Muscle layer of duodenum (tissue), 2 donors: ENCODE measurements around the gene SLC25A27.

ENCODE experiments used
- H3K27ac ChIP-seq: one replicate; pipeline ENCODE4 v1.7.0; 2013; ENCODE audit warnings: mild to moderate bottlenecking, low read length
- H3K27me3 ChIP-seq: one replicate; pipeline ENCODE4 v1.7.0; 2013; ENCODE audit warnings: low read depth, mild to moderate bottlenecking, control low read depth, low read length
- H3K36me3 ChIP-seq, 2 donors: one replicate each; pipeline ENCODE4 v1.7.0; 2013; ENCODE audit warnings: low read length in 2 of 2, control low read depth in 1 of 2, mild to moderate bottlenecking in 1 of 2; ENCODE audit not compliant: insufficient read depth in 2 of 2, control insufficient read depth in 1 of 2
- H3K4me1 ChIP-seq, 2 donors: one replicate each; pipeline ENCODE4 v1.7.0; 2013; ENCODE audit warnings: low read length in 2 of 2, mild to moderate bottlenecking in 2 of 2, control low read depth in 1 of 2, moderate library complexity in 1 of 2; ENCODE audit not compliant: insufficient read depth in 2 of 2, control insufficient read depth in 1 of 2
- H3K4me3 ChIP-seq, 2 donors: one replicate each; pipeline ENCODE4 v1.7.0; 2013; ENCODE audit warnings: low read length in 2 of 2, low read depth in 1 of 2, mild to moderate bottlenecking in 1 of 2
- H3K9me3 ChIP-seq, 2 donors: one replicate each; pipeline ENCODE4 v1.7.0; 2013; ENCODE audit warnings: low read length in 2 of 2, control low read depth in 1 of 2, mild to moderate bottlenecking in 1 of 2; ENCODE audit not compliant: control insufficient read depth in 1 of 2
- donor health status: healthy.

Gene SLC25A27

GRCh38 chr6:46688117-46688965 is 35.6 kb downstream of the SLC25A27 start:
- Histone ChIP-seq H3K9me3 (no peaks in the 10 kb centered on the region), H3K4me1 (no peaks in the 10 kb centered on the region), H3K27ac (no peak overlapping the region), H3K36me3 (no peaks in the 10 kb centered on the region), H3K4me3 (no peak overlapping the region), H3K27me3 (no peaks in the 10 kb centered on the region)

GRCh38 chr6:46688966-46689335 is 36.2 kb downstream of the SLC25A27 start:
- H3K4me3 ChIP-seq = no peak overlapping the region
- H3K4me1 ChIP-seq = no peaks in the 10 kb centered on the region
- H3K27me3 ChIP-seq = no peaks in the 10 kb centered on the region
- no peaks in the 10 kb centered on the region for H3K9me3 ChIP-seq
- H3K27ac ChIP-seq = no peak overlapping the region
- no peaks in the 10 kb centered on the region for H3K36me3 ChIP-seq

DNA sequence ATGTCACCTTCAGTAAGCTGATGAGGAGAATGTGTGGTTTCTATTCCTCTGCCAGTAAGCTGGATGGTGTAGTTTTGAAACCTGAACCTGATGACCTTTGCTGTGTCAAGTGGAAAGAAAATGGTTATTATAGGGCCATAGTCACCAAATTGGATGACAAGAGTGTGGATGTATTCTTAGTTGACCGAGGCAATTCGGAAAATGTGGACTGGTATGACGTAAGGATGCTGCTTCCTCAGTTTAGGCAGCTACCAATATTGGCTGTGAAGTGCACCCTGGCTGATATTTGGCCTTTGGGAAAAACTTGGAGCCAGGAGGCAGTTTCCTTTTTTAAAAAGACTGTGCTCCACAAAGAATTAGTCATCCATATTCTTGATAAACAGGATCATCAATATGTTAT is 36.9 kb downstream of the SLC25A27 start:
- no peaks in the 10 kb centered on the region for H3K27me3 ChIP-seq
- no peak overlapping the region for H3K27ac ChIP-seq
- no peaks in the 10 kb centered on the region for H3K4me1 ChIP-seq
- H3K9me3 ChIP-seq = no peaks in the 10 kb centered on the region
- no peaks in the 10 kb centered on the region for H3K36me3 ChIP-seq
- no peak overlapping the region for H3K4me3 ChIP-seq

DNA sequence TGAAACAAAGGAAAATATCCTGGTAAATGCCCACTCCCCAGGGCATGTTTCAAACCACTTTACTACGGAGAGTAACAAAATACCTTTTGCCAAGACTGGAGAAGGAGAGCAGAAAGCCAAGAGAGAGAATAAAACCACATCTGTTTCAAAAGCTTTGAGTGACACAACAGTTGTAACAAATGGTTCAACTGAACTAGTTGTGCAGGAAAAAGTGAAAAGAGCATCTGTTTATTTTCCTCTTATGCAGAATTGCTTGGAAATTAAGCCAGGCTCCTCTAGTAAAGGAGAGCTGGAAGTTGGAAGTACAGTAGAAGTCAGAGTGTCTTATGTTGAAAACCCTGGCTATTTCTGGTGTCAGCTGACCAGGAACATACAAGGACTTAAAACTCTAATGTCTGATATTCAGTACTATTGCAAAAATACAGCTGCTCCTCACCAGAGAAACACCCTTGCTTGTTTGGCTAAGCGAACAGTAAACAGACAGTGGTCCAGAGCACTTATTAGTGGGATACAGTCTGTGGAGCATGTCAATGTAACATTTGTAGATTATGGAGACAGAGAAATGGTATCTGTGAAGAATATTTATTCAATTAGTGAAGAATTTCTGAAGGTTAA is 37.5 kb downstream of the SLC25A27 start:
- H3K9me3 ChIP-seq = no peaks in the 10 kb centered on the region
- H3K27me3 ChIP-seq = no peaks in the 10 kb centered on the region
- no peak overlapping the region for H3K27ac ChIP-seq
- H3K4me1 ChIP-seq = no peaks in the 10 kb centered on the region
- no peaks in the 10 kb centered on the region for H3K36me3 ChIP-seq
- H3K4me3 ChIP-seq = no peak overlapping the region

DNA sequence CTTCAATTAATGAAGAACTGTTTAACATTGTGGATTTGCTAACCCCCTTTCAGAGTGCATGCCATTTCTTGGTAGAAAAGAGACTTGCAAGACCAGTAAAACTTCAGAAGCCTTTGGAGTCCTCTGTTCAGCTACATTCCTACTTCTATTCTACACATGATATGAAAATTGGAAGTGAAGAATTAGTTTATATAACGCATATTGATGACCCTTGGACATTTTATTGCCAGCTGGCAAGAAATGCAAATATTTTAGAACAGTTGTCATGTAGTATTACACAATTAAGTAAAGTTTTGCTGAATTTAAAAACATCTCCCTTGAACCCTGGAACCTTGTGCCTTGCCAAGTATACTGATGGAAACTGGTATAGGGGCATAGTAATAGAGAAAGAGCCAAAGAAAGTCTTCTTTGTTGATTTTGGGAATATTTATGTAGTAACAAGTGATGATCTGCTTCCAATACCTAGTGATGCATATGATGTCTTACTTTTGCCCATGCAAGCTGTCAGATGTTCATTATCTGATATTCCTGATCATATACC is 38.2 kb downstream of the SLC25A27 start:
- H3K36me3 ChIP-seq = no peaks in the 10 kb centered on the region
- no peaks in the 10 kb centered on the region for H3K27me3 ChIP-seq
- H3K27ac ChIP-seq = no peak overlapping the region
- no peaks in the 10 kb centered on the region for H3K9me3 ChIP-seq
- no peak overlapping the region for H3K4me3 ChIP-seq
- no peaks in the 10 kb centered on the region for H3K4me1 ChIP-seq

DNA sequence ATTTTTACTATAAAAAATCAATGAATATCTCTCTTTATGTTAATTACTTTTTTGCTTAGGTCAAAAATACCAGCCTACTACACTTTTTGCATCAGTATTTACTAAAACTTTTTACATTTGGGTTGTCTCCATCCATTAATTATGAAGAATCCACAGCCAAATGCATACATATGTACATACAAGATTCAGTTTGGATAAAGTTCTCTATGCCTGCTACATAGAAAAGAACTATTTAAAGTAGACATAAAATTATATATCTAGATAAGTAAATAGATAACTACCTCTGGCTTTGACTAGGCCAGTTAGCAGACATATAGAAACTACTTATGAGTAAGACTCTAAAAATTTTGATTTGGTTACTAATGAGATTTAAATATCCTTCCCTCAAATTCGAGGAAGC is 47.2 kb downstream of the SLC25A27 start:
- Histone ChIP-seq H3K9me3 (no peaks in the 10 kb centered on the region), H3K4me1 (no peaks in the 10 kb centered on the region), H3K36me3 (no peaks in the 10 kb centered on the region), H3K4me3 (no peak overlapping the region), H3K27me3 (no peaks in the 10 kb centered on the region), H3K27ac (no peak overlapping the region)

DNA sequence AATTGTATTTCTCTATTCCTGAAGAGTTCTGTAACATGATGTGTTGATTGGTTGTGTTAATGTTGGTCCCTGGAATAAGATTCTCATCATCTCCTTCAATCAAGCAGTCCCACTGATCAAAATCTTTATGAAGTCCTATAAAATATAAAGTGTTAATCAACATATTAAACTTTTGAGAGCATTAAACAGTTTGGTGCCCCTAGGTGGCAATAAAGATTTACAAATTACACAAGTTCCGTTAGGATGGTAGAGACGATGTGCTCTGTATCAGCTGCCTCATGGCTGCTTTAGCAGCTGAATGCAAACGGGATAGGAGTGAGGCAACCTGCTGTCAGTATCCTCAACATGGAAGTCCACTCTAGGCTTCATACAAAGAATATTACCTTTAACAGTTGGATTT is 51.8 kb downstream of the SLC25A27 start:
- H3K27ac ChIP-seq = no peak overlapping the region
- H3K36me3 ChIP-seq = no peaks in the 10 kb centered on the region
- no peaks in the 10 kb centered on the region for H3K27me3 ChIP-seq
- H3K9me3 ChIP-seq = no peaks in the 10 kb centered on the region
- no peak overlapping the region for H3K4me3 ChIP-seq
- H3K4me1 ChIP-seq = no peaks in the 10 kb centered on the region

DNA sequence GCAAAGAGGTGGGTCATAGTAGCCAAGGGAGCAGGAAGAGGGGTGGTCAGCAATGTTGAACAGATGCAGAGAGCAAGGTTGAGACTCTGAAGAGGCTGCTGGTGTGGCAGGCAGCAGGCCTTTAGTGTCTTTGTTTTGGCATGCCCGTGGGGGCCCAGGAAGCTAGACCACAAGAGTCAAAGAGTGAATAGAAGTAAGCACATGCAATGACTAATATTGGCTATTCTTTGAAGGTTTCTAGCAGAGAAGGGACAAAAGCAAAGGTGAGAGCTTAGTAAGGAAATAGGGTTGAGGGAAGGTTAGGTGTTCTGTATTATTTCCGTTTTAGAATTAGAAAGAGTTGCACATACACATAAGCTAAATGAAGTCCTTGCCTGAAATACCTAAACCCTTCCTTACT is 53.7 kb downstream of the SLC25A27 start:
- Histone ChIP-seq H3K4me1 (no peaks in the 10 kb centered on the region), H3K27me3 (no peaks in the 10 kb centered on the region), H3K4me3 (no peak overlapping the region), H3K36me3 (no peaks in the 10 kb centered on the region), H3K9me3 (no peaks in the 10 kb centered on the region), H3K27ac (no peak overlapping the region)

DNA sequence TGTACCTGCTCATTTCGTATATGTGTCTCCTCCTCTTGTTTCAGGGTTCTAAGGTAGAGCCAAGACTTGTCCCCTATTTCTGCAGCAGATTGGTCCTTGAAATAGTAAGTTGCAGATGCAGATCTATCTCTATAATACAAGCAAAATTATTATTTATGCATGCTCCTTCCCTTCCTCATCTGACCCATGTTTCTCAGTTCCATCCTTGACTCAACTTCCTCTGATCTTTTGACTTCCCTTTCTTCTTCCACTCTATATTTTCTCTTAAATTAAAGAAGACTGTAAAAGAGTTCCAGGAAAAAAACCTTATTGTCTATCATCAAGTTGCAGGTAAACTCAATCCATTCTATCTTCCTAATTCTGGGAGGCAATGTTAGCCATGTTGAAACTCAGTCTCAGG is 58.7 kb downstream of the SLC25A27 start:
- Histone ChIP-seq H3K9me3 (no peaks in the 10 kb centered on the region), H3K36me3 (no peaks in the 10 kb centered on the region), H3K4me3 (no peak overlapping the region), H3K4me1 (no peaks in the 10 kb centered on the region), H3K27ac (no peak overlapping the region), H3K27me3 (no peaks in the 10 kb centered on the region)

DNA sequence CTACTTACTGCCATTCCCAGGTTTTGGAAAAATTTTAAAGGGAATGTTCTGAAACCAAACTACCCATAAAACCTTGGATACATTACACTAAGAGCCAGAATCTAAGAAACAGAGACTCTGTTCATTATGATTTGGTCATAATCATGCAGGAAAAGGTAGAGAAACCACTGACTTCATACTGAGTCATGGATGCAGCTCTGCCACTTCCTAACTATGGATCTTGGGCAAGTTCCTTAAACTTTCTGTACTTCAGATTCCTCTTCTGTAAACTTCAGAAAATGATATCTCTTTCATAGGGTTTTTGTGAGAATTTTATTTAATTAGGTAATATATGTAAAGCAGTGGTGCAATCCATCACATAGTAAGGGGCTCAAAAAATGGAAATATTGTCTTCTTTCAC is 62.4 kb downstream of the SLC25A27 start:
- Histone ChIP-seq H3K36me3 (no peaks in the 10 kb centered on the region), H3K4me3 (no peak overlapping the region), H3K27ac (no peak overlapping the region), H3K27me3 (no peaks in the 10 kb centered on the region), H3K4me1 (no peaks in the 10 kb centered on the region), H3K9me3 (no peaks in the 10 kb centered on the region)

- no peaks in the 10 kb centered on the region for H3K36me3 ChIP-seq
- no peak overlapping the region for H3K27ac ChIP-seq
- no peaks in the 10 kb centered on the region for H3K9me3 ChIP-seq
- H3K27me3 ChIP-seq = no peaks in the 10 kb centered on the region
- H3K4me1 ChIP-seq = no peaks in the 10 kb centered on the region
- H3K4me3 ChIP-seq = no peak overlapping the region
Observed at GRCh38 chr6:46719099-46719498, 66.3 kb downstream of the SLC25A27 start.
